DMS 273 treated with DMSO at 0.1 percent for 48 hours (cell line): ENCODE measurements around the gene IRGQ.

ENCODE experiments used
- DNase-seq: peaks from one replicate; lab custom pipeline; 2025; lab: John Stamatoyannopoulos, UW

IRGQ gene

DNA sequence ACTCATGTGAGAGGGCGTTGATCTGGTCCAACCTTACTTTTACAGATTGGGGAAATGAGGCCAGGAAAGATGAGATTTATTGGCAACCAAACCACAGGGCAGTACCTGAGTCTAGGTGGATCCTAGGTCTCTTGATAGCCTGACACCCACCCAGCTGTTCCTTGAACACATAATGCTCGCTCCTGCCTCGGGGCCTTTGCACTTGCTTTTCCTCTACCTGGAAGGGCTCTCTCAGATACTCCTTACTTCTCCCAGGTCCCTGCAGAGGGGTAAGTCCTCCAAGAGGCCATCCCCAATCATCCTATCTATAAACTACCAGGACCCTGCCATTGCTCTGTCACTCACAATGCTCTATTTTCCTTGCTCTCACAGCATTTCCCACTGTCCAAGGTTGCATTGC is 55.6 kb downstream of the IRGQ start:
- DNase-seq, result no peak

DNA sequence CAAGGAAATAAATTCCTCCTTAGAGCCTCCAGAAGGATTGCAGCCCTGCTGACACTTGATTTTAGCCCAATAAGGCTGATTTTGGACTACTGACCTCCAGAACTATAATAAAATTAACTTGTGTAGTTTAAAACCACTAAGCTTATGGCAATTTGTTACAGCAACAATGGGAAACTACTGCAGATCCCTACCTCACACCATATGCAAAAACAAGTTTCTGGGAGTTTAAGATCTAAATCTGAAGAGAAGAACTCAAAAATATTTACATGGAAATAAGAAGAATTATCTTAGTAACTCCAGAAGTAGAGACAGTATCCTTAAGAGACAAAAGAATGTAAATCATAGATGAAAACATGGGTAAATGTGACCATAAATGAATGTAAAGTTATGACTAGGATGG is 57.0 kb downstream of the IRGQ start:
- no peak for DNase-seq

- peak; percentile 9 for DNase-seq
Observed at GRCh38 chr19:43534816-43535761, 60.8 kb downstream of the IRGQ start.
